Epithelial cell of esophagus (primary cell): ENCODE measurements around the gene GPR152.
"Not testable (repeated sequence)": the region's sequence is repeated elsewhere in the genome, so short reads cannot be mapped to it uniquely, and the experiment has no call there.

Experiments used
- DNase-seq: peaks from one replicate; pipeline ENCODE4 v3.0.0; 2010; ENCODE audit warnings: low read depth
- H3K4me3 ChIP-seq: 2 replicates; pipeline ENCODE4 v1.5.1; 2011; ENCODE audit warnings: mild to moderate bottlenecking, low read length, control low read depth
- TF ChIP-seq, protein P1 (sequence below): IDR thresholded peaks from 2 replicates; pipeline ENCODE4 v1.5.1; 2011; ENCODE audit warnings: low read depth, mild to moderate bottlenecking, low read length, control low read depth, inconsistent platforms; ENCODE audit not compliant: insufficient read depth; ENCODE audit errors: missing control alignments

GPR152 gene

DNA sequence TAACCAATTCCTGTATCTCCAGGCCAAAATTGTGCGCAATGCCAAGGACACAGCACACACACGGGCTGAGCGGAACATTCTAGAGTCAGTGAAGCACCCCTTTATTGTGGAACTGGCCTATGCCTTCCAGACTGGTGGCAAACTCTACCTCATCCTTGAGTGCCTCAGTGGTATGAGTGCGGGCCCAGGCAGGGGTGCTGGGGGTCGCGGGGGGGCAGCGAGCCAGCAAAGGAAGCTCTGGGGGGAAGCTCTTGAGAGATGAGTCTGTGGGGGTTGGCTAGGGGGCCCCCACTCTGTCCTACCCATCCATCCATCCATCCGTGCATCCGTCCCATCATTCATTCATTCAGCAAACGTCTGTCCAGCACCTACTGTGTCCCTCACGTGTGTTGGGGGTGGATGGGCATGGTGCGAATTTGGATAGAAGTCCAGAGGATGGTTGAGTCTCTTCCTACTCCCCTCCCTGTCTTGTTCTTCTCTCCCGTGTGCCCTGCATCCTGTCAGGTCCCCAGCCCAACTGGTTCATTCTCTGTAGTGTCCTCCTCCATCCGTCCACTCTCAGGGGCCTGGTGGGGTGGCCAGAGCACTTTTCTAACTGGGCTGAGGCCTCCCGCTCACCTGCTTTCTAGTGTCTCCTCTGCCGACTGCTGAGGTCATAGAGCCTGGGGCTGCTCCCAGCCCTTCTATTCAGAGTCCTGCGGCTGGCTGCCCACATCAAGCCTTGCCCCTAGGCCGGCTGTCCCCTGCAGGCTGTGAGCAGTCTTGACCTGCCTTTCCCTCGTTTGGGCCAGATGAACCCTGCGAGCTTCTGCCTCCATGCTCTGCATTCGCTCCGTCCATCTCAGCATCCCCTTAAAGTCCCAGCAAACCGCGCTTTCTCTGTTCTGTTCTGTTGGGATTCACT lies 20.9 kb downstream of the GPR152 start:
- H3K4me3 ChIP-seq: no peak overlapping the region
- DNase-seq: no peak
- TF ChIP-seq, protein P1, sequence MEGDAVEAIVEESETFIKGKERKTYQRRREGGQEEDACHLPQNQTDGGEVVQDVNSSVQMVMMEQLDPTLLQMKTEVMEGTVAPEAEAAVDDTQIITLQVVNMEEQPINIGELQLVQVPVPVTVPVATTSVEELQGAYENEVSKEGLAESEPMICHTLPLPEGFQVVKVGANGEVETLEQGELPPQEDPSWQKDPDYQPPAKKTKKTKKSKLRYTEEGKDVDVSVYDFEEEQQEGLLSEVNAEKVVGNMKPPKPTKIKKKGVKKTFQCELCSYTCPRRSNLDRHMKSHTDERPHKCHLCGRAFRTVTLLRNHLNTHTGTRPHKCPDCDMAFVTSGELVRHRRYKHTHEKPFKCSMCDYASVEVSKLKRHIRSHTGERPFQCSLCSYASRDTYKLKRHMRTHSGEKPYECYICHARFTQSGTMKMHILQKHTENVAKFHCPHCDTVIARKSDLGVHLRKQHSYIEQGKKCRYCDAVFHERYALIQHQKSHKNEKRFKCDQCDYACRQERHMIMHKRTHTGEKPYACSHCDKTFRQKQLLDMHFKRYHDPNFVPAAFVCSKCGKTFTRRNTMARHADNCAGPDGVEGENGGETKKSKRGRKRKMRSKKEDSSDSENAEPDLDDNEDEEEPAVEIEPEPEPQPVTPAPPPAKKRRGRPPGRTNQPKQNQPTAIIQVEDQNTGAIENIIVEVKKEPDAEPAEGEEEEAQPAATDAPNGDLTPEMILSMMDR: no peak

DNA sequence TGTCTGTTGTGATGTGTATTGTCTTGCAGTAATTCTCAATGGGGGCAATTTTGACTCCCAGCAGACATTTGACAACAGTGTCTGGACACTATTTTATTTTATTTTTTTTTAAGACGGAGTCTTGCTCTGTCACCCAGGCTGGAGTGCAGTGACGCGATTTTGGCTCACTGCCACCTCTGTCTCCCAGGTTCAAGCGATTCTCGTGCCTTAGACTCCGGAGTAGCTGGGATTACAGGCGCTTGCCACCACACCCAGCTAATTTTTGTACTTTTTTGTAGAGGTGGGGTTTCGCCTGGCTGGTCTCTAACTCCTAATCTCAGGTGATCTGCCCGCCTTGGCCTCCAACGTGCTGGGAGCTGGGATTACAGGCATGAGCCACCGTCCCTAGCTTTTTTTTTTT lies 22.8 kb downstream of the GPR152 start:
- TF ChIP-seq, protein P1: no peak
- H3K4me3 ChIP-seq: peak overlapping the region; percentile 99
- no peak for DNase-seq

DNA sequence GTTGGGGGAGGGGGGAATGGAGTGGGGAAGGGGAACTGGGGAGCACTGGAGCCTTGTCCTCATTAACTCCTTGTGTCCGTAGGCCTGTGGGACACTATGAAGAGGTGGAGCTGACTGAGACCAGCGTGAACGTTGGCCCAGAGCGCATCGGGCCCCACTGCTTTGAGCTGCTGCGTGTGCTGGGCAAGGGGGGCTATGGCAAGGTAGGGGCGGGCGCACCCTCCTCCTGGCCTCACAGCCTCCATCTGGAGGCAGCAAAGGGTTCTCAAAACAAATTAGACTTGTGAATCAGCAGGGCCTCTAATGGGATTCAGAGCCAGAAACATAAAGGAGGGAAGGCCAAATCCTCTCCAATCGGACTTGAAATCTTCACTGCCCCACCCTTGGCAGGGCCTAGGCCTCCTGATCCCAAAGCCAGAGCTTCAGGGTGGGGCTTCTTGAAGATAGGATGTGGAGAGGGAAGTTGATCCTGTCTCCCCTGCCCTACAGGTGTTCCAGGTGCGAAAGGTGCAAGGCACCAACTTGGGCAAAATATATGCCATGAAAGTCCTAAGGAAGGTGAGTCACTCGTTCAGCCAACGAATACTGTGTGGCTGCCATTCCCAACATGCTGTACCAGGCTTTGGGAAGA lies 23.4 kb downstream of the GPR152 start:
- DNase-seq: peak; percentile 49
- peak overlapping the region; percentile 99 for H3K4me3 ChIP-seq
- TF ChIP-seq, protein P1: no peak

DNA sequence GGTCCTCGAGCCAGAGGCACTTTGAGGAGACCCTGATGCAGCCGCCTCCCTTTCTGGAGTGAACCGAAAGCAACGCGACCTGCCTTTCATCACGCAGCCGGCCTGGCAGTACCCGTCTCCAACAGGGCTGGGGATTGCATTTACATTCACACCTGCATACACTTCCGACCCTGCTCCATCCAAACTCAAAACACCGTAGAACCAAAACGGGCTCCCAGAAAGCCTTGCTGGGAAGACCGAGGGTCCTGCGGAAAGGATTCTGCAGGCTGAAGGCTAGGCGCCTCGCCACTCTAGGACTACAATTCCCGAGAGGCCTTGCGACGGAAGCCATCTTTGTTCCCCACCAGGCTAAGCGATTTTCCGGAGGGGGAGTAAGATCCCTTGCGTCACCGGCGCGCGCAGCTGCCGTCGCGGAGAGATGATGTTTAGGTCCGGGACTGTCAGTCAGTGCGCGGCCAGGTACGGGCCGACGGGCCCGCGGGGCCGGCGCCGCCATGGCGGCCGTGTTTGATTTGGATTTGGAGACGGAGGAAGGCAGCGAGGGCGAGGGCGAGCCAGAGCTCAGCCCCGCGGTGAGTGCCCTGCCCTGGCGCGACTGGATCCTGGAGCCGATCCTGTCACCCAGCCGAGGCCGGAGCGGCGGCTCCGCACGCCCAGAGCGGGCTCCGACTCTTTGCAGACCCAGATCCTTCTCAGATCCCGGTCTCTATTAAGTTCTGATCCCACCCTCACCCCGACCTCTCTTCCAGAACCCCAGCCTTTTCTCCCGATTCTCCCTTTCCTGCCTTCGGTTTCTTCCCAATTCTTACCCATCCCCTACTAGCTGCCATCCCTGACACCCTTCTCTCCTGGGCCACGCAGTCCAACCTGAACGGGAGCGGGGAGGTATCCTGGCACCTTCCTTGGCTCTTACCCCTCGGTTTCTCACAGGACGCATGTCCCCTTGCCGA lies 24.2 kb downstream of the GPR152 start, which contains the start of gene RPS6KB2:
Gene RPS6KB2, plus strand, starts transcription at position 443 of the 950 bp plus-strand sequence. Its CDS starts 52 bp downstream, at position 495.
- peak; percentile 98 for DNase-seq
- H3K4me3 ChIP-seq: peak within 1 kb of the TSS; percentile 99
- TF ChIP-seq, protein P1: no peak

DNA sequence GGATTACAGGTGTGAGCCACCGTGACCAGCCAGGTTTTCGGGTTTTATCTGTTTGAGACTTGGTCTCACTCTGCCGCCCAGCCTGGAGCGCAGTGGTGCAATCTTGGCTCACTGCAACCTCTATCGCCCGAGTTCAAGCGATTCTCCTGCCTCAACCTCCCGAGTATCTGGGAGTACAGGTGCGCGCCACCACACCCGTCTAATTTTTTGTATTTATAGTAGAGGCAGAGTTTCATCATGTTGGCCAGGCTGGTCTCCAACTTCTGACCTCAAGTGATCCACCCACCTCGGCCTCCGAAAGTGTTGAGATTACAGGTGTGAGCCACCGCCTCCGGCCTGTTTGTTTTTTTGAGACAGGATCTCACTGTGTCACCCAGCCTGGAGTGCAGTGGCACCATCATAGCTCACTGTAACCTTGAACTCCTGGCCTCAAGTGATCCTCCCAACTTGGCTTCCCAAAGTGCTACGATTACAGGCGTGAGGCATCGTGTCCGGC lies 25.1 kb downstream of the GPR152 start:
- DNase-seq: not testable (repeated sequence)
- peak overlapping the region; percentile 99 for H3K4me3 ChIP-seq

DNA sequence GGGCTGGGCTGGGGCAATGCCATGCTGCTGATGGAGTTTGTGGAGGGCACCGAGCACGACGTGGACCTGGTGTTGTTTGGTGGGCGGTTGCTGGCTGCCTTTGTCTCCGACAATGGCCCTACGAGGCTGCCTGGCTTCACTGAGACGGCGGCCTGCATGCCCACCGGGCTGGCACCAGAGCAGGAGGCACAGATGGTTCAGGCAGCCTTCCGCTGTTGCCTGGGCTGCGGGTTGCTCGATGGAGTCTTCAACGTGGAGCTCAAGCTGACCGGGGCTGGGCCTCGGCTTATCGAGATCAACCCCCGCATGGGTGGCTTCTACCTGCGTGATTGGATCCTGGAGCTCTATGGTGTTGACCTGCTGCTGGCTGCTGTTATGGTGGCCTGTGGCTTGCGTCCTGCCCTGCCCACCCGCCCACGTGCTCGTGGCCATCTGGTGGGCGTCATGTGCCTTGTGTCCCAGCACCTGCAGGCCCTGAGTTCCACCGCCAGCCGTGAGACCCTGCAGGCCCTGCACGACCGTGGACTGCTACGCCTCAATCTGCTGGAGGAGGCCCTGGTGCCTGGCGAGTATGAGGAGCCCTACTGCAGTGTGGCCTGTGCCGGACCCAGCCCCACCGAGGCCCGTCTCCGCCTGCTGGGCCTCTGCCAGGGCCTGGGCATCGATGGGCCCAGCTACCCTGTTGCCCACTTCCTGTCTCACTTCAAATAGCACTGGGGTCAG lies 28.5 kb downstream of the GPR152 start:
- TF ChIP-seq, protein P1: no peak
- H3K4me3 ChIP-seq: no peak overlapping the region
- no peak for DNase-seq
